GM21360 (cell line): ENCODE data around the gene TRPM8.
A peak's percentile ranks its signal among the peaks of the same experiment; 100 is the strongest.

Experiments used
- ATAC-seq: cut with Tn5 transposase; IDR thresholded peaks from one replicate; pipeline ENCODE4 v1.9.1; 2021; ENCODE audit warnings: mild to moderate bottlenecking, moderate library complexity; ENCODE audit not compliant: unreplicated experiment

TRPM8 gene

GRCh38 chr2:233973786-233974185 is 56.6 kb downstream of the TRPM8 start:
- ATAC-seq, result no peak

- no peak for ATAC-seq
These were observed 57.4 kb downstream of the TRPM8 start for GRCh38 chr2:233974530-233975071.

GRCh38 chr2:233976087-233976486 is 58.9 kb downstream of the TRPM8 start:
- no peak for ATAC-seq

- ATAC-seq, result no peak
These were observed 59.6 kb downstream of the TRPM8 start for GRCh38 chr2:233976690-233977294.

- no peak for ATAC-seq
These were observed 60.2 kb downstream of the TRPM8 start for GRCh38 chr2:233977296-233977837.

- no peak for ATAC-seq
These were observed 62.6 kb downstream of the TRPM8 start for GRCh38 chr2:233979748-233980147.

GRCh38 chr2:233980955-233981561 is 63.9 kb downstream of the TRPM8 start:
- ATAC-seq, result no peak

GRCh38 chr2:233981574-233982420 is 64.6 kb downstream of the TRPM8 start:
- ATAC-seq, result no peak

- ATAC-seq, result no peak
These were observed 65.4 kb downstream of the TRPM8 start for GRCh38 chr2:233982421-233983121.

GRCh38 chr2:233983445-233983844 is 66.3 kb downstream of the TRPM8 start:
- no peak for ATAC-seq

- no peak for ATAC-seq
These were observed 71.4 kb downstream of the TRPM8 start for GRCh38 chr2:233988581-233988980.

- no peak for ATAC-seq
These were observed 72.2 kb downstream of the TRPM8 start for GRCh38 chr2:233989221-233989858.

GRCh38 chr2:233990261-233990798 is 73.2 kb downstream of the TRPM8 start:
- peak; percentile 51 for ATAC-seq

GRCh38 chr2:233991196-233991595 is 74.0 kb downstream of the TRPM8 start:
- no peak for ATAC-seq

GRCh38 chr2:233992513-233993217 is 75.5 kb downstream of the TRPM8 start:
- no peak for ATAC-seq

- ATAC-seq, result no peak
These were observed 76.3 kb downstream of the TRPM8 start for GRCh38 chr2:233993461-233993860.

- no peak for ATAC-seq
These were observed 77.0 kb downstream of the TRPM8 start for GRCh38 chr2:233994151-233994550.

- no peak for ATAC-seq
These were observed 78.8 kb downstream of the TRPM8 start for GRCh38 chr2:233996000-233996399.

GRCh38 chr2:233996461-233996860 is 79.3 kb downstream of the TRPM8 start:
- no peak for ATAC-seq
